Stimulated activated CD4-positive, alpha-beta T cell treated with anti-CD3 and anti-CD28 coated beads, Interleukin-1b, Interleukin-23, amount 100 ng/mL, for 48 hours (primary cell): ENCODE measurements around the gene GALNT6.

Source experiments
- DNase-seq: peaks from one replicate; pipeline ENCODE4 v3.0.0-alpha.2; 2020

GALNT6 gene

DNA sequence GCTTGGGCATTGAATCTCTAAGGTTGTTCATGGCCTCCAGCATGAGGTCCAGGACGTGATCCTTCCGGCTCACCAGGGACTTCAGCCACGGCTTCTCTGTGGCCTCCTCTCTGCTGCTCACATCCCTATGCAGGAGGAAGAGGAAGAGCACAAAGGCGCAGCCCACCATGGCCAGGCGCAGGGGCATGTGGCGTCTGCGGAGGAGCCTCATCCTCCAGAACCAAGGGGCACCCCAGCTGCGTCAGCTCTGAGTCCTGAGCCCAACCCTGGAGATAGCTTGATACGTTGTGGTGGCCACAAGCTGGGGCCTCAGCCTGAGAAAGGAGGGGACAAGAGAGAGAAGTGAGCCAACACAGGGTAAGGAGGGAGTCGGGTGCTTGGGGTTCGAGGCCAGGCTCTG lies 11.6 kb downstream of the GALNT6 start:
- DNase-seq = no peak

DNA sequence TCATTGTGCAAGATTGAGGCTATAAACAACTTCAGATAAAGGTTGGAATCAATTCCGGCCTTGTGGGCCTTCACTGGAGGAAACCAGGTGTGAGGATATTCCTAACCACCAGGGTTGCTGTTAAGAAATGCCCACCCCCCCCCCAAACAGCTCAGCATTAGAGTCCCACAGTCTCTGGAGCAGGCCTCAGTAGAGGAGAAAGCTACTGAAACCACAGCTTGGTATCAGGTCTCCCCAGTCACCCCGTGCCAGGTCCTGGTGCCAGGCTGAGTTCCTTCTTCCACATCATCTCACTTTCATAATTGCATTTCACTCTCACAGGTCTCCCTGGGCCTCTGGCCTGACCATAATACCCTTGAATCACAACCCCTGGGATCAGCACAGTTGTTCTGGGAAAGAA lies 12.5 kb downstream of the GALNT6 start:
- DNase-seq = no peak

DNA sequence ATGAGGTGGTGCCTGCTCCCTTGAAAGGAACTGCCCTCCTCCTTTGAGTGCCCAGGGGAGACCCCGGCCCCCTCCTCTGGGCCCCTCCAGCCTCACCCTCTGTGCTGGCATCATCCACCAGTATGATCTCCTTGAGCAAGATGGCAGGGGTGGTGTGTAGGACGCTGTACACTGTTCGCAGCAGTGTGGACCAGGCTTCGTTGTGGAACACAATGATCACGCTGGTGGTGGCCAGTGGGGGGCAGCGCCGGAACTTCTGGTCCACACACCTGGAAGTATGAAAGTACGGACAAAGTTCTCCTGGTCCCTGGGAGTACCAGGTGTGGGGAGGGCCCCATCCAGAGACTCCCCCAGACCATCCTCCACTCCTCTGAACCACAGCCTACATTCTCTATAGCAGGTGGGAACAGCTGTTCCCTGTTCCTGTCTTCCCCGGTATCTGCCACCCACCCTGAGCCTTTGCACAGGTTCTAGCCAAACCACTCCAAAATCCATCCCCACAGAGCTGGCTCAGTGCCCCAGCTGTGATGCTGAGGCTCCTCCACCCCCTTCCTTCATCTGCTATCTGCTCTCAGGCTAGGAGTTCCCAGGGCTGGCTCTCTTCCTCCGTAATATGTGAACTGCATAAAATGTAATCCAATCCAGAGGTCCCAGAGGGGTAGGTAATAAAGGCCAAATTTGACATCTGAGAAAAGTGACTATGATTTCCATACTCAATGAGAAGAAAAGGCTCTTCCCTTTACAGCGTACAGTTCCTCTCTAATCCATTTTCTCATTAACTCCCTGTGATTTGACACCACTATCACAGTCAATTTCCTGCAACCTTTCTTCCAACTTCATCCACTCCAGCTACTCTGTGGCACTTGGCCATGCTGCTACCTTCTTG lies 13.9 kb downstream of the GALNT6 start:
- DNase-seq = no peak

DNA sequence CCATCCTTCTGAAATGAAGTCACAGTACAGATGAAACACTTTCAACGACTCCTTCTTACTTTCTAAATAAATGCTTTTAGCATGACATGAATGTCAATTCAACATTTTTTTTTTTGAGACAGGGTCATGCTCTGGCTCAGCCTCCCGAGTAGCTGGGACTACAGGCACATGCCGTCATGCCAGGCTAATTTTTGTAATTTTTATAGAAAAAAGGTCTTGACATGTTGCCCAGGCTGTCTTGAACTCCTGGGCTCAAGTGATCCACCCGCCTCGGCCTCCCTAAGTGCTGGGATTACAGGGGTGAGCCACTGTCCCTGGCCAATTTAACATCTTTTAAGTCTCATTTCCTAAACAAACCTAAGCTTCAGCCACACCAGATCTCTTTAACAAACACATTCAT lies 16.4 kb downstream of the GALNT6 start:
- DNase-seq = no peak

DNA sequence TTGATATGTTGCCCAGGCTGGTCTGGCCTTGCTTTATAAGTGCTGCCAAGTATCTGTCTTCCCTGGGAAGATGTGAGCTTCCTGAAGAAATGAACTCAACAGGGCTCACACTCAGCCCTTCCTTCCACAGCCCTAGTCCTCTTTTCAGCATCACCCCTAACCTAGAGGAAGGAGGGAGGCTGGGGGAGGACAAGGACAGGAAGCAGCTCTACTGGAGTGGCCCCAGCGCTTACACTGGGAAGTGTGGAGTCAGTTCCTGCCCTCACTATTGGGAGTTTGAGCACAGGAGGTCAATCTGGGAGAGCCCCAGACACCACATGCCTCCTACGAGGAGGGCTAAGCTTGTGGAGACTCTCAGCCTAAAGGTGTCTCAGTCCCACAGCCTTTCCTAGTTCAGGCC lies 16.8 kb downstream of the GALNT6 start:
- no peak for DNase-seq

DNA sequence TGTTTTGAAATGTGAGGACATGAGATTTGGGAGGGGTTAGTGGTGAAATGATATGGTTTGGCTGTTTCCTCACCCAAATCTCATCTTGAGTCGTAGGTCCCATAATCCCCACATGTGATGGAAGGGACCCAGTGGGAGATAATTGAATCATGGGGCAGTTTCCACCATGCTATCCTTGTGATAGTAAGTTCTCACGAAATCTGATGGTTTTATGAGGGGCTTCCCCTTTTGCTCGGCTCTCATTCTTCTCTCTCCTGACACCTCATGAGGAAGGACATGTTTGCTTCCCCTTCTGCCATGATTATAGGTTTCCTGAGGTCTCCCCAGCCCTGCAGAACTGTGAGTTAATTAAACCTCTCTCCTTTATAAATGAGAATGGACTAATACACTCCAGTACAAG lies 18.0 kb downstream of the GALNT6 start:
- no peak for DNase-seq

DNA sequence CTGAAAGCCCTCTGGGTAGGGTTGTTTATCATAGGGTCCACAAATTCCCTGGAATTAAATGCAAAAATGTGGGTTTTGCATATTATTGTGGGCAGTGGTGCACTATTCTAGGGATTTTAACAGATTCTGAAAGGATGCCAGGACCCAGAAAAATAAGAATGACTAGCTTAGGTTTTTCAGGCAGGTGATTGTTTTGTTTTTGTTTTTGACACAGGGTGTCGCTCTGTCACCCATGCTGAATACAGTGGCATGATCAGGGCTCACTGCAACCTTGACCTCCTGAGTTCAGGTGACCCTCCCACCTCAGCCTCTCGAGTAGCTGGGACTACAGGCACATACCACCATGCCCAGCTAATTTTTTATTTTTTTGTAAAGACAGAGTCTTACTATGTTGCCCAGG lies 19.2 kb downstream of the GALNT6 start:
- no peak for DNase-seq

DNA sequence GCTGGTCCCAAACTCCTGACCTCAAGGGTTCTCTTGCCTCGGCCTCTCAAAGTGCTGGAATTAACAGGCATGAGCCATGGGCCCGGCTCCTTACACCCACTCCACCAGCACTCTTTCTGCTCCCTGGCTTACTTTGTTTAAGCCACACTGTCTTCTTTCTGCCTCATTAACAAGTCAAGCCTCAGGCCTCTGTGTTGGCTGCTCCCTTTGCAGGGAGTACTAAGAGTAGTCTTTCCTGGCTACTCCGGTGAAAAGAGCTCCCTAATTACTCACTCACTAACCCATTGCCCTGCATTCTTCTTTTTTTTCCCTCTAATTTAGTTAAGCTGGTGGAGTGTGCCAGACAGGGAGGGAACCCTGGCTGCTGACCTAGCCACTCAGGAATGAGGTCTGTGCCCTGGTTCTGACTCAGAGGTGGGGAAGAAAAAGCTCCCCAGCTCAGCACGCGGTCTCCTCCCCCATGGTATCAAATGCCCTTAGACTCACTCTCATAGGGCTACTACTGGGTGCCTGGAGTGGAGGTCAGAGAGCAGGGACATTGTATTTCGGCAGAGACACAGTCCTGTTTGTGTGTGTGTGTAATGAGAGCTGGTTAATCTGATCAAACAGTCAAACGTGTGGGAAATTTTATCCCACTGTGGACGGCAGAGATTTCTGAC lies 19.8 kb downstream of the GALNT6 start:
- no peak for DNase-seq

DNA sequence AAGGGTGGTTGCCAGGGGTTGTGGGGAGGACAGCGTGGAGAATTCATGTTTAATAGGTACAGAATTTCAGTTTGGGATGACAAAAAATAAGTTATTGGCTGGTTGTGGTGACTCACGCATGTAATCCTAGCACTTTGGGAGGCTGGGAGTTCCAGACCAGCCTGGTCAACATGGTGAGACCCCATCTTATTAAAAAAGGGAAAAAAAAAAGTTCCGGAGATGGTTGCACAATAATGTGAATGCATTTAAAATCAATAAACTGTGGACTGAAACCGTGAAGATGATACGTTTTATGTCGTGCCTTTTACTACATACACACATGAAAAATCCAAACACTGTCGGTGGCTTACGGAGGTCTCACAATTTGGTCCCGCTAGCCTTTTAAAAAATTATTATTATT lies 20.5 kb downstream of the GALNT6 start:
- DNase-seq = no peak

DNA sequence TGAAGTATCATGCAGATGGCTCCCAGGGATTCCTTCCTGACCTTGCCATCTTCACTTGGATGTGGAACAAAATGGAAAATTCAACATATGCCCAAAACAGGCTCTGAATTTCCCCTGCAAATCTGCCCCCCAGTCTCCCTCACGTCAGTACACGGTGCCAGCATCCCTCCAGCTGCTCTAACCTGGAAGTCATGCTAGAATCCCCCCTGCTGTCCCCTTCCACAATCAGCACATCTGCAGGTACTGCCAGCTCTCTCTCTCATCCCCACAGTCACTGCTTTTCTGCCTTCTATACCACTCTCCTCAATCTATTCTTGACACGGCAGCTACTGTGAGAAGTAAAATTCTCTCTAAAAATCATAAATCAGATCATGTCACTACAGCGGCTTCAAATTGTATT lies 21.6 kb downstream of the GALNT6 start:
- DNase-seq = no peak

DNA sequence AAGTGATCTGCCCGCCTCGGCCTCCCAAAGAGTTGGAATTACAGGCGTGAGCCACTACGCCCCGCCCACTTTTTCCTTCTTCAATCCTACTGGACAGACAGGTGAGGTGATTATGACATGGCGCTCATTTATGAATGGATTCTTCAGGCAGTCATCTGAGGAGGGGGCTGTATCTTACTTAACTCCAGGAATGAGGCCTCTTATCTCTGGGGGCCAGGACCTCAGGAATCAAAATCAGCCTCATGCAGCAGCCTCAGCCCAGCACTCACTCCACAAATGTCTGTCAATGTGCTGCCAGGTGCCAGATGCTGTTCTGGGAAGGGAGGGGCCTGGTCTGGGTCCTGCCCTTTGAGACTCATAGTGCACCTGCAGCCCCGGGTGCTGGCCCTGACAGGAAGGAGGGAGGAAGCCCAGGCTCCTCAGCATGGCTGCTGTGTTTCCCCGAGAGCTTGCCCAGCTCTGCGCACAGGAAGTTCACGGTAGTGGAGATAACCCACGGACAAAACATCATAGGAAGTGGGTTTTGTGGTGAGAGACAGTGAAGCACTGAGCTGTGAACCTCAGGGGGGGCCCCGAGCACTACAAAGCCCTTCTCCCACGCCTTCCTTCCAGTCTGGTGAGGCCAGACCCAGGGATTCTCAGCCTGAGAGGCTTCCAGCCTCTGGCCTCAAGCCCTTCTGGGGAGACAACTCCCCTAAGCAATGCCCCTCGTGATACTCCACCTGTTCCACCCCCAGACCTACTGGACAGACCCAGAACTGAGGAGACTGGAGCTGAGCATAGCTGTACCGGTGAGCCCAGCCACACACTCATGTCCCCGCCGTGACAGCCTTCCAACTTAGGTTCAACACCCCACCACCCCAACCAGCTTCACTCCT lies 22.3 kb downstream of the GALNT6 start:
- DNase-seq = peak; percentile 92

DNA sequence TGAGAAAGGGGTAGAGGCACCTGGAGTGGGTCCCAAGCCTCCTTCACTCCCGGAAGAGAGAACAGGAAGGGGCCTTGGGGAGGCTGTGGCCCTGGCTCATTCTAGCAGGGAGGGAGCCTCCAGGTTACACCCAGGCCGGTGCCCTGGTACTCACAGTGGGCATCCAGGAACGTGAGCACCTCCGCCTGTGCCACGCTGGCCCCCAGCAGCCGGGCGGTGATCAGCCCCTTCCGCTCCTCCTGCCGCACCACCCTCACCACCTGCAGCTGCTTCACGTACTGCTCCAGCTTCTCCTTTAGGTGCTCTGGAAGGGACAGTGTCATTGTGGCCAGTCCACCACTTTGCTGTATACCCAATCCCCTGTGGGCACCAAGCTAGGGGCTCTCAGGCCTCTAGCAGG lies 25.9 kb downstream of the GALNT6 start:
- DNase-seq = no peak

DNA sequence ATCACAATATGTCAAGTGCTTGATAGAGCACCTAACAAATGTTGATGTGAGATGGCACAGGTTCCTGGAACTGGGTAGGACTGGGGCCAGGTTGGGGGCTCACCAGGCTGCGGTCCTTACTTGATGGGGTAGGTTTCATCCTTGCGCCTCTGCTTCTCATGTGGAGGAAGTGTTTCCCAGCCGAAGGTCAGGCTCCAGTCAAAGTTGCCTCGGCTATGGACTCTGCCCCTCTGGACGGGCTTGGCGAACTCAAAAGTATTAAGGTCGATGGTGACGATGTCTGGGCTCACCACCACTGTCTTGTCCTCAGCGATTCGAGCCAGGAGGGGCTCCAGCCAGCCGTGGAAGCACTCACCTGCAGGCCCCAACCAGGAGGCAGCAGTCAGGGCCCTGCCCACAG lies 27.2 kb downstream of the GALNT6 start:
- no peak for DNase-seq

DNA sequence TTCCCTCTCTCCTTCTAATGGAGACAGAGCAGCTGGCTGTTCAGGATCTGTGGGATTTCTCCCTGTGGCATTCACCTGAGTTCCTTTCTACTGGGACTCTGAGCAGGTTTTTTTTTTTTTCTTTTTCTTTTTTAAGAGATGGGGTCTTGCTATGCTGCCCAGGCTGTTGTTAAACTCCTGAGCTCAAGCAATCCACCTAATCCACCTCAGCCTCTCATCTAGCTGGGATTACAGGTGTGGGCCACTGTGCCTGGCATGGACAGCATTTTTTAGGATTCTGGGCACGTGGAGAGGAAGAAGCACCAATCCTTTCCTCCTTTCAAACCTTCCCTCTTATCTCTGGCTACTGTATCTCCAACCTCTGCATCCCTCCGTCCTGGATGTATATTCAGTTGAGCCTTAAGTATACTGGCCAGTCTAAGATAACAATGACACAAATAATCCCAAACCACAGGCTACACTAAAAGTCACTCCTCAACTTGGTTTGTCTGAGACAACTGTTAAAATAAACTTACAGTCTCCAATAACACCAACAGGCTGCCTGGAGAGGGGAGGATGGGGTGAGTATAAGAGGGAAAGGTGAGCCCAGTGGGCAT lies 28.4 kb downstream of the GALNT6 start:
- DNase-seq = no peak

DNA sequence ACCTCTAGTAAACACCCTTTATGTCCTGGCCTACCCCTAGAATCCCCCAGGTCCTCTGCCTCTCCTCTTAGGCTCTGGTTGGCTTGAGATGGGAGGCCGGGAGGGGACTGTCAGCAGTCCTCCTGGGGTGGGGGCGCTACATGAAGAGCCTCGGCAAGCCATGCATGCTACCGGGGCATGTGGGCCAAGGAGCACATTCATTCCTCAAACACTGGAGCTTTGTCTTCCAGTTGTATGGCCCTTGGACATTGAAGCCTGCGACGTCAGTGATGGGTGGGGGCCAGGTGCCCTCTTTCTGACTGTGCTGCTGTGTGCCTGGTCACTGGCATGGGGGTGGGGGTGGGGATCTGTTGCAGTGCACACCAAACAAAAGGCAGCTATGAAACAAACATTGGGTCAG lies 28.9 kb downstream of the GALNT6 start:
- DNase-seq = no peak

DNA sequence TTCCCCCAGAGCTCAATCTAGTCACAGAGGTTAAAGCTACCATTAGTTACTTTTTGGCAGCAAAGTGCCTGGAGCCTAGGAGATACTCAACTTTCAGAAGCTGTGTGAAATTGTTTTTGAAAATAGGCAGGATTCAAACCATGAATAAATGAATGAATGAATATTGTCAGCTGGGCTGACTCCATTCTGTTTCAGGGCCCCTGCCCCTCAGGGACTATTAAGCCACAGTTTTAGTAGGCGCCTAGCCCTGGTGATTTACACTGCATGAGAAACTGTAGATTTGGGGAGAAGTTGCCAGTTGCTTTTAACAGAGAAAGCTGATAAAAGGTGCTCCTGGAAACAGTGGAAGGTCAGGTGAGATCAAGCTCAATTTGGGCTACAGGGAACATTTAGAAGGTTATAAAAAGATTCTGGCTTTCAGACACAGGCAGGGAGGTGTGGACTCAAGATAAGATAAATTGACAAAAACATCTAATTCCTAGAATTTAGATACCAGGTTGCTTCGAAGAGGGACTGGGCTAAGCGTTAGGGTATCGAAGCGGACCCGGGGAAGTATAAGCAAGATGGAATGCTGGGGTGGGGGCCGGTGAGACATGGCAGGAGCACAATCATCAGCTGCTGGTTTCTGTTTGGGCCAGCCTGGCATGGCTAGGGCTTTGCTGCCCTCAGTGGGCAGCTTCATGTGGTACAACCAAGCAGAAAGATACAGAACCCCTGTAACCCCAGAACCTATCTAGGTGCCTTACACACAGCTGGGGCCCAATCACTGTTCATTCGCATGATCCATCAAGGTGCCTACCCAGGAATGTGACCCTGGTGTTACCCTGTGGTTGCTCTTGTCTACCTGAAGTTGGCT lies 29.8 kb downstream of the GALNT6 start:
- DNase-seq = no peak

DNA sequence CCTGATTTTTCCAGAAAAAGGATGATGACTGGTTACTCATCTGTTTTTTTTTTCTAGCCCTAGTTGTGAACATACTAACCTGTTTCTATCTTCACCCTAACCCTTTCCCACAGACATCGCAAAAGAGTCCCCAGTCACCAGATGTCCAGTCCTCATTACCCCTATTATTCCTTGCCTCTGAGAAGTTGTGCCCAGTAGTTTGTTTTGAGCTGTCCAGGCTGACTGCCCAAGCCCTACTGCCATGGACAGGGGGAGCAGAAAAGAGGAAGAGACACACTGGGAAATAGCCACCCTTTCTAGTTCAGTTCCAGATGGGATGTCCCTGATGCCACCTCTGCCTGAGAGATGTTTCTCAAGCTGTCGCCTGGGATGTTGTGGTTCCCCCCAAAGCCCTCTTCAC lies 30.9 kb downstream of the GALNT6 start:
- DNase-seq = no peak

DNA sequence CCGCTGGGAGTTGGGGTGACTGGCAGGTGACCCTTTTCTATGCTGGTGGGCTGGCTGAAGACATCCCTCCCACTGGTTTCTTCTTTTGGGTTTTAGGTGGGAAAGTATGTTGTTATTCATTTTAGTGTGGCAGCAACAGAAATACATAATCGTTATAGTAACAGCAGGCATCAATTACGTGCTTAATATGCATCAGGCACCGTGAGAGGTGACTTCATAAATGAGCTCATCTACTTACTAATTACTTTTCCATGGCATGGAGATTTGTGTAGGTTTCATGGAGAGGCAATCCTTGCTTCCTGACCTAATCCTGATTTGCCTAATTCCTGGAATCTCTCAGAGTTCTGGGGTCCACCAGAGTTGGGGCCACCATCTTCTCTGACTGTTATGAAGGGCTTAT lies 31.4 kb downstream of the GALNT6 start:
- no peak for DNase-seq

DNA sequence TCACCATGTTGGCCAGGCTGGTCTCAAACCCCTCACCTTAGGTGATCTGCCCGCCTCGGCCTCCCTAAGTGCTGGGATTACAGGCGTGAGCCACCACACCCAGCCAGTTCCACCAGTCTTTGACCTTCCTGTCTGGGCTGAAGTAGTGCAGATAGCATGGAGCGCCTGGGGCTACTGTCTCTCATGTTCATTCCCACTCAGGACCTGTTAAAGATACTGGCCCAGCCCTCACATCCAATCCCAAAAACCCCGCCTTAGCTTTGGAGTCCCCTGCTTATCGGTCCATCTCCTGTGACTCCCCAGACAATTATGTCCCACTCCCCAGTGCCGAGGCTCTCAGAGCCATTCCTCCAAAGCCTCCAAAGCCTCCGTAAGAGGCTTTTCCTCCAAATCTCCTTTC lies 32.7 kb downstream of the GALNT6 start:
- no peak for DNase-seq

DNA sequence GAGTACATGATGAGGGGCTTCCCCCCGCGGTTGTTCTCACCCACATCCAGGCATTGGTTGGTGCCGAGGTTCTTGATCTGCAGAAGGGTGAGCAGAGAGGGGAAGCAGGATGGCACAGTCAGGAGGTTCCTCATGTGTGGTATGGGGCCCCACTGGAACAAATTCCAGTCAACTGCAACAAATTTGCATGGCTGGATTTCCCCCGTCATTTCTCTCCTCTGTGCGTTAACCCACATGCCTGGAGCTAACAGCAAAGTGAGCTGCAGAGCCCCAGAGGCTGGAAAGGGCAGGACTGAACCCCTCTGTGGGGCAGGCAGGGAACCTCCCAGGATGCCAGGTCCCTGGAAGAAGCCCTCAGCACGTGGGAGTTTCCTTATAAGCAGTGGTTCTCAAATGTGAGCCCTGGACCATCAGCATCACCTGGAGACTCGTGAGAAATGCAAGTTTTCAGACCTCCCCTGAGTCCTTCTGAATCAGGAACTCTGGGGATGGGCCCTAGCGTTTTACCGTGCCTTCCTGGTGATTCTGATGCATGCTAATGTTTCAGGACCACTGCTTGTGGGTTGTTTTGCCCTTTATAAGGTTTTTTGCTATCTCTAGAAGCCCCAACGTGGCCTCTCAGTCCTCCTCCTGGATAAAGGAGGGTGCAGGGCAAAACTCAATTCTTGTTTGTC lies 33.7 kb downstream of the GALNT6 start:
- peak; percentile 32 for DNase-seq

DNA sequence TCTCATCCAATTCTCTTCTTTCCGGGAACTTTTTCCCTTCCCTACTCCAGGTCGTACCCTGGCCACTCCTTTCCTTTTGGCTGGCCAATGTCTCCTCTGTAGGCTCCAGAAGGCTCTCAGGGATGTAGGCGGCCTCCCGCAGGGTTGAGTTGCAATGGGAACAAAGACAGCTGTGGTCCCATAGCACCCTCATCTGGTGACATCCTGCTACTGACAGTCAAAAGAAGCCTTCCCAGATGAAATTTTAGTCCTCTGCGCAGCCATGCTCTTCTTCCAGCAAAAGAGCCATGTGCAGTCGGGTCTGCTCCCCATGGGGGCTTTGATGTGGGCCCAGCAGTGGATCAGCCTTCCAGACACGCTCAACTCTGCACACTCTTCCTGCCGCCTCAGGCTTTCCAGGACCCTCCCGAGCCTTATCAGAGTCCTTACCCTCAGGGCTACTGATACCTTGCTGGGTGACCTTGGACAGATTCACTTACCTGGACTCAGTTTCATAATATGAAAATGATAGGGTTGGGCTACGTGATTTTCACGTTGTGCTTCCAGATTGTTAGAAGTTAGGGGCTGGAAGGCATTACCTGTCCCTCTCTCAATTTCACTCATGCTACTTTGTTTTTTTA lies 39.2 kb downstream of the GALNT6 start:
- DNase-seq = peak; percentile 33
